HG03469 (cell line): Measurements from ENCODE around the gene NR6A1.
"Not testable (repeated sequence)": the region's sequence is repeated elsewhere in the genome, so short reads cannot be mapped to it uniquely, and the experiment has no call there.

ENCODE experiments used
- ATAC-seq: cut with Tn5 transposase; IDR thresholded peaks from one replicate; pipeline ENCODE4 v1.9.1; 2021; ENCODE audit warnings: mild to moderate bottlenecking, moderate library complexity, moderate number of reproducible peaks; ENCODE audit not compliant: unreplicated experiment

NR6A1 gene

GRCh38 chr9:124761710-124762109, 9.4 kb downstream of the NR6A1 start:
- no peak for ATAC-seq

GRCh38 chr9:124761196-124761595, 9.9 kb downstream of the NR6A1 start:
- ATAC-seq = no peak

- ATAC-seq = no peak
Observed at GRCh38 chr9:124760719-124761118, 10.4 kb downstream of the NR6A1 start.

DNA sequence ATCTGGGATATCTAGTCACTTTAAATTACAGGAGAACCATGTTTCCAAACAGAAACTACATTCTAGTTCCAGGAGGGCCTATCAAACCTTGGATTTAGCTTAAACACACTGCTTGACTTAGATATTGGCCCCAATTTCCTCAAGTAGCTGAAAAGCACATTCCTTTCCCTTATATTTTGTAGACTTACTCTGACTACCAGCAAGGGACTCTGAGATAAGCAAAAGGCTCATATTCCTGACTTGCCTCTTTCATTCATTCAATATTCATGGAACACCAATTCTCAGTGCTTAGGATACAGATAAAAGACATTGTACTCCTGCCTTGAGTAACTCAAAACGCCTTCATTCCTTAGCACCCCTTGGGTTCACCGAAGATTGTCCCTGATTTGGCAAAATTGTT, 11.8 kb downstream of the NR6A1 start:
- ATAC-seq = no peak

GRCh38 chr9:124758691-124759090, 12.4 kb downstream of the NR6A1 start:
- ATAC-seq = no peak

DNA sequence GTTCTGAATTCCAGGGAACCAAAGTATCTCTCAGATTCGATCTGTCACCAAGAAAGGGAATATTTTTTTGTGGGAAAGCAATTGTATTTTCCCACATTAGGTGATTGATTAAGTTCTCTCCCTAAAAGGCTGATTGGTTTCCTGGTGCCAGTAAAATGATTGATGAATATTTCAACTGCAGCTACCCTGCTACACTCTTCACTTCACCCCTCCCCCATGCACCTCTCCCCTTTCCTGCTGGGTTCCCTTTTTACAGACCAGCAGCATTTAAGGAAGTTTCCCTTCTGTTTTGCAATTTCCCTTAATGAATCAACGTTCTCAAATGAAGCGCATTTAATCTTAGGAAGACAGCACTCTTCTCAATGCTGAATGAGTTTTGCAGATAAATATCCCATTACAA, 13.1 kb downstream of the NR6A1 start:
- ATAC-seq = no peak

DNA sequence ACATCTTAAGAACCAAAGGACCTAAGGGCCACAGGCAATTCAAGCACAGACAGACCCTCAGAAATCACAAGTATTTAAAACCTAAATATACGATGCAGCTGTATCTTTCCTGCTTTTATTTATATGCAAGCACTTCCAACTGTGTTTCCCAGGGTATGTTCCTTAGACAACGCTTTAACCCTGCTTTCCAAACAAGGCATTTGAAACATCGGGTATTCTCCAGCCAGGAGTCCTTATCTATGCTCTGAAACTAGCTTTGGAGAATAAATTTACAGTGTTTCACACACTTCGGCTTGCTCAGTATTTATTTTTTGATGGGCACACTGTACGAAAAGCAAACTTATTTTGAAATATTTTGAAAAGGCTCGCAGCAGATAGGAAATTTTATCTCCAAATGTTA, 13.5 kb downstream of the NR6A1 start:
- ATAC-seq = no peak

GRCh38 chr9:124756011-124756410, 15.1 kb downstream of the NR6A1 start:
- ATAC-seq = no peak

GRCh38 chr9:124755061-124755460, 16.1 kb downstream of the NR6A1 start:
- no peak for ATAC-seq

DNA sequence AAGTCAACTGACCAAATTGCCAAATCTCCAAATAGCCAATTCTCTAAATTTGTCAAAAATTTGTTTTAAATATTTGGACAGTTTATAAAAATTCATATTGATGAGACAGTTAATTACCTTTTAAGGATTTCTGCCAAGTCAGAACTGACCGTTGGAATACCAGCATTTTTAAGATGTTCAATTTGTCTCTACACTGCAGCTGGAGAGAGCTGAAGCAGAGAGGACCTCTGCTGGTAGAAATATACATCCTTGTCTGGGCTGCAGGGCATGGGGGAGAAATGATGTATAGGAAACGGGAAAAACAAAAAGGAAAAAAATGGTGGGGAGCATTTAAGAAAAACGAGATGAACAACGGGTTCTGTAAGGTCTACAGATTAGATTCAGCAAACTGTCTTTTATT, 16.8 kb downstream of the NR6A1 start:
- no peak for ATAC-seq

DNA sequence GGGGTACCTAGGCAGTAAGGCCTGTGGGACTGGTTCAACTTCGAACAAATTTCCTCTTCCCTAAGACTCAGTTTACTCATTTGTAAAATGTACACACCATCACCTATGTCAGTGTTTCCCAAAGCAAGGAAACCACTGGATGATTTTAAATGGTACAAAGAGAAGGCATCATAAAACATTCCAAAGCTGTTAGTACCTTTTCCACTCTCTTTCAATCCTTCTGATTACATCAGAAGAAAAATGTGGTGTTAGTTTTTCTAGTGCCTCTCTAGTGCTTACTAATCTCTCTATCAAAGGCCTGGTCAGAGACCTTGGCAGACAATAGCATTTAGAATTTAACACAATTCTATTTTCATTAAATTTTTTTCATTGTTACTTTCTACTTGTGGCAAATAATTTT, 18.1 kb downstream of the NR6A1 start:
- no peak for ATAC-seq

DNA sequence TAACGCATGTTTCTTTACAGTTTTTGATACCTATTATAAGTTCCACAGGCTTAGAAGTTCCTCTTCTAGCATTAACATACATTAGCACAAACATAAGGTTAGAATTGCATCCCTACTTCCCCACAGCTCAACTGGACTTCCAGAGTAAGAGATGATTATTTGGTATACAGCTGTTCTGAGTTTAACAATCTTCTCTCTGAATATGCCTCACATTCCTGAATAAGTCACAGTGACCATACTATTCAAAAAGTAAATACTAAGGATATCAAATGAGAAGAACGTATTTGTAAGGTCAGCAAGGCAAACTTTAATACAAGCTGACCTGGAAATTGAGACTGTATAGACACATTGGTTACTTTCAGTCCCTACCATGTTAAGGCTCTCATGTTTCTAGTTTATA, 21.3 kb downstream of the NR6A1 start:
- ATAC-seq = no peak

- ATAC-seq = no peak
Observed at GRCh38 chr9:124749284-124749683, 21.8 kb downstream of the NR6A1 start.

- no peak for ATAC-seq
Observed at GRCh38 chr9:124747065-124747464, 24.0 kb downstream of the NR6A1 start.

DNA sequence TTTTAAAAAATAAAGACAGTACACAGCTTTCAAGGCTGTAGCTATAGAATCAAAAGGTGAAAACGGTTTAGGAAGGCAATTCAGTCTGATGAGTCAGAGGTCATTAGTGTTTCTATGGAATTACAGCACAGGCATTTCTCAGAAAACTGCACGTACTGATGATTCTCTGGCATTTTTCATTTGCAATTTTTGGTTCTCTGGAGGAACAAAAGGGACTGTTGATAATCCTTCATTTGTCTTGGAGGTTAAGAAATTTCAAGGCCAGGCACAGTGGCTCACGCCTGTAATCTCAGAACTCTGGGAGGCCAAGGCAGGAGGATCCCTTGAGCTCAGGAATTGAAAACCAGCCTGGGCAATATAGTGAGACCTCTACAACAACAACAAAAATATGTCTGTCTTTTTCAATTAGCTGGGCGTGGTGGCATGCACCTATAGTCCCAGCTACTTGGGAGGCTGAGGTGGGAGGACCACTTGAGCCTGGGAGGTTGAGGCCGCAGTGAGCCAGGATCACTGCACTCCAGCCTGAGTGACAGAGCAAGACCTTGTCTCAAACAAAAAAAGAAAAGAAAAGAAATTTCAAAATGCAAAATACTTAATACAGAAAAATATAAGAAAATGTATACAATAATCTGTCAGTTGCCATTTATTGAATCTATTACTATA, 27.3 kb downstream of the NR6A1 start:
- ATAC-seq = no peak

- no peak for ATAC-seq
Observed at GRCh38 chr9:124742940-124743339, 28.2 kb downstream of the NR6A1 start.

DNA sequence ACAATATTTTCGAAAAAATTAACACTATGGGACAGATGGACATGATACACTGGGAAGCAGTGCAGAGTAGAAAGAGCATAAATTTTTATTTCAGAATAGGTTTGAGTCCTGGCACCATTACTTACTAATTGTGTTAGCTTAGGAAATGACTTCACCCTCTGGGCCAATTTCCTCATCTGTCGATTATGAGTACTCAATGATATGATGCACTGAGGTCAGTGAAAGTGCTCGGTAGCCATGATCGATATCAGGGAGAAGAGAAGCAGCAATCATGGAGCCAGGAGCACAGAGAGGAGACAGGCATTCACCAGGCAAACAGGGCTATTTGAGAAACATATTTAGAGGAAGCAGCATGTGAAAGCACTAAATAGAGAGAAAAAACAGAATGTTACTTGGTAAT, 29.4 kb downstream of the NR6A1 start:
- no peak for ATAC-seq

- ATAC-seq = no peak
Observed at GRCh38 chr9:124741149-124741548, 30.0 kb downstream of the NR6A1 start.

- no peak for ATAC-seq
Observed at GRCh38 chr9:124739360-124739759, 31.8 kb downstream of the NR6A1 start.

GRCh38 chr9:124738075-124738474, 33.0 kb downstream of the NR6A1 start:
- ATAC-seq = not testable (repeated sequence)

- no peak for ATAC-seq
Observed at GRCh38 chr9:124735121-124735520, 36.0 kb downstream of the NR6A1 start.

DNA sequence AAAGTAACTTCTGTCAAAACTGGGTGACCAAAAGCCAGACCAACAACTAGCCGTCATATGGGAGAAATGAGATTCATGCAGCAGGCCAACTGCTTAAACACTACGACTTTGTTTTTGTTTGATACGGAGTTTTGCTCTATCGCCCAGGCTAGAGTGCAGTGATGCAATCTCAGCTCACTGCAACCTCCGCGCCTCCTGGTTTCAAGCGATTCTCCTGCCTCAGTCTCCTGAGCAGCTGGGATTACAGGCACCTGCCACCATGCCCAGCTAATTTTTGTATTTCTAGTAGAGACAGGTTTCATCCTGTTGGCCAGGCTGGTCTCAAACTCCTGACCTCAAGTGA, 36.4 kb downstream of the NR6A1 start:
- not testable (repeated sequence) for ATAC-seq

- ATAC-seq = no peak
Observed at GRCh38 chr9:124733964-124734740, 37.0 kb downstream of the NR6A1 start.
